ENCODE results near the gene AKT3. TPM values are rescaled to one million over a fixed set of nuclear protein-coding genes. Genes with fewer than 3 reads are reported as not detected.
A peak's percentile ranks its signal among the peaks of the same experiment; 100 is the strongest.

Gene AKT3
- total RNA-seq, 1 experiment from 2014 or later, result 40.4 TPM

- no peaks in the 10 kb centered on the region for H3K27me3 ChIP-seq
- DNase-seq, result no peak
- no peak overlapping the region for H3K4me3 ChIP-seq
- no peaks in the 10 kb centered on the region for H3K36me3 ChIP-seq
- no peaks in the 10 kb centered on the region for H3K9me3 ChIP-seq (replicated peaks)
- no peaks in the 10 kb centered on the region for H3K4me1 ChIP-seq
- no peak overlapping the region for H3K27ac ChIP-seq
These were observed 321.5 kb downstream of the AKT3 start for GRCh38 chr1:243528459-243529121.

GRCh38 chr1:243526180-243526579 lies 323.9 kb downstream of the AKT3 start:
- H3K9me3 ChIP-seq (replicated peaks), result no peaks in the 10 kb centered on the region
- DNase-seq, result no peak
- H3K36me3 ChIP-seq, result no peaks in the 10 kb centered on the region
- no peak overlapping the region for H3K4me3 ChIP-seq
- H3K27ac ChIP-seq, result no peak overlapping the region
- H3K4me1 ChIP-seq, result peaks cover 2% of the 10 kb centered on the region
- H3K27me3 ChIP-seq, result no peaks in the 10 kb centered on the region

- Histone ChIP-seq H3K27ac (no peak overlapping the region), H3K36me3 (no peaks in the 10 kb centered on the region), H3K4me3 (no peak overlapping the region), H3K9me3 (replicated peaks) (no peaks in the 10 kb centered on the region), H3K4me1 (peaks cover 11% of the 10 kb centered on the region), H3K27me3 (no peaks in the 10 kb centered on the region)
- DNase-seq, result no peak
These were observed 325.0 kb downstream of the AKT3 start for GRCh38 chr1:243525085-243525487.

GRCh38 chr1:243523766-243524165 lies 326.3 kb downstream of the AKT3 start:
- H3K4me1 ChIP-seq, result peaks cover 15% of the 10 kb centered on the region
- DNase-seq, result no peak
- no peak overlapping the region for H3K27ac ChIP-seq

GRCh38 chr1:243520831-243521230 lies 329.2 kb downstream of the AKT3 start:
- Histone ChIP-seq H3K27ac (no peak overlapping the region), H3K27me3 (no peaks in the 10 kb centered on the region), H3K4me1 (peaks cover 15% of the 10 kb centered on the region), H3K36me3 (no peaks in the 10 kb centered on the region; the same call in 1 of the 2 replicates), H3K9me3 (replicated peaks) (no peaks in the 10 kb centered on the region), H3K4me3 (no peak overlapping the region)
- peak in 1 of 2 experiments; percentile 25 for DNase-seq

More at GRCh38 chr1:243523766-243524165, 326.3 kb downstream of the AKT3 start:
- Histone ChIP-seq H3K9me3 (replicated peaks) (no peaks in the 10 kb centered on the region), H3K4me3 (no peak overlapping the region), H3K27me3 (no peaks in the 10 kb centered on the region), H3K36me3 (no peaks in the 10 kb centered on the region)

GRCh38 chr1:243514927-243515326 lies 335.1 kb downstream of the AKT3 start:
- Histone ChIP-seq H3K4me1 (peaks cover 14% of the 10 kb centered on the region), H3K4me3 (no peak overlapping the region), H3K9me3 (replicated peaks) (no peaks in the 10 kb centered on the region), H3K36me3 (peaks cover 9% of the 10 kb centered on the region), H3K27ac (no peak overlapping the region), H3K27me3 (no peaks in the 10 kb centered on the region)
- no peak for DNase-seq

- H3K36me3 ChIP-seq, result peaks cover 9% of the 10 kb centered on the region
- peaks cover 11% of the 10 kb centered on the region for H3K4me1 ChIP-seq
- no peaks in the 10 kb centered on the region for H3K9me3 ChIP-seq (replicated peaks)
- no peak overlapping the region for H3K27ac ChIP-seq
- H3K27me3 ChIP-seq, result no peaks in the 10 kb centered on the region
- peak; percentile 31 to 62 for DNase-seq
- no peak overlapping the region for H3K4me3 ChIP-seq
These were observed 336.1 kb downstream of the AKT3 start for GRCh38 chr1:243513726-243514491.

GRCh38 chr1:243510928-243511327 lies 339.1 kb downstream of the AKT3 start:
- no peak for DNase-seq
- H3K36me3 ChIP-seq, result peaks cover 9% of the 10 kb centered on the region
- H3K4me1 ChIP-seq, result peaks cover 11% of the 10 kb centered on the region
- no peaks in the 10 kb centered on the region for H3K27me3 ChIP-seq
- H3K27ac ChIP-seq, result no peak overlapping the region
- no peak overlapping the region for H3K4me3 ChIP-seq
- H3K9me3 ChIP-seq (replicated peaks), result no peaks in the 10 kb centered on the region

GRCh38 chr1:243508943-243509342 lies 341.1 kb downstream of the AKT3 start:
- Histone ChIP-seq H3K9me3 (replicated peaks) (no peaks in the 10 kb centered on the region), H3K4me3 (no peak overlapping the region), H3K27ac (no peak overlapping the region), H3K36me3 (peaks cover 9% of the 10 kb centered on the region), H3K27me3 (no peaks in the 10 kb centered on the region), H3K4me1 (peaks cover 6% of the 10 kb centered on the region)
- no peak for DNase-seq

GRCh38 chr1:243508303-243508713 lies 341.7 kb downstream of the AKT3 start:
- H3K4me3 ChIP-seq, result no peak overlapping the region
- no peak overlapping the region for H3K27ac ChIP-seq
- H3K27me3 ChIP-seq, result no peaks in the 10 kb centered on the region
- no peak for DNase-seq
- H3K9me3 ChIP-seq (replicated peaks), result no peaks in the 10 kb centered on the region
- peaks cover under 1% of the 10 kb centered on the region for H3K4me1 ChIP-seq
- peaks cover 9% of the 10 kb centered on the region for H3K36me3 ChIP-seq

GRCh38 chr1:243507672-243508302 lies 342.3 kb downstream of the AKT3 start:
- no peak overlapping the region for H3K27ac ChIP-seq

GRCh38 chr1:243507001-243507671 lies 342.9 kb downstream of the AKT3 start:
- Histone ChIP-seq H3K36me3 (peaks cover 9% of the 10 kb centered on the region), H3K4me3 (no peak overlapping the region), H3K9me3 (replicated peaks) (no peaks in the 10 kb centered on the region), H3K27ac (no peak overlapping the region), H3K4me1 (no peaks in the 10 kb centered on the region; the same call in 1 of the 2 replicates), H3K27me3 (no peaks in the 10 kb centered on the region)
- DNase-seq, result no peak

More at GRCh38 chr1:243507672-243508302, 342.3 kb downstream of the AKT3 start:
- no peaks in the 10 kb centered on the region for H3K27me3 ChIP-seq
- DNase-seq, result no peak
- H3K9me3 ChIP-seq (replicated peaks), result no peaks in the 10 kb centered on the region
- H3K36me3 ChIP-seq, result peaks cover 9% of the 10 kb centered on the region
- no peaks in the 10 kb centered on the region; the same call in 1 of the 2 replicates for H3K4me1 ChIP-seq
- no peak overlapping the region for H3K4me3 ChIP-seq

GRCh38 chr1:243505986-243506689 lies 343.9 kb downstream of the AKT3 start:
- Histone ChIP-seq H3K4me1 (no peaks in the 10 kb centered on the region; the same call in 1 of the 2 replicates), H3K27ac (no peak overlapping the region), H3K36me3 (peaks cover 3% of the 10 kb centered on the region), H3K27me3 (no peaks in the 10 kb centered on the region), H3K9me3 (replicated peaks) (no peaks in the 10 kb centered on the region), H3K4me3 (no peak overlapping the region)
- DNase-seq, result no peak

- no peak for DNase-seq
- no peaks in the 10 kb centered on the region for H3K36me3 ChIP-seq
- H3K4me1 ChIP-seq, result no peaks in the 10 kb centered on the region; the same call in 1 of the 2 replicates
- no peaks in the 10 kb centered on the region for H3K9me3 ChIP-seq (replicated peaks)
- no peak overlapping the region for H3K27ac ChIP-seq
- H3K4me3 ChIP-seq, result no peak overlapping the region
- no peaks in the 10 kb centered on the region for H3K27me3 ChIP-seq
These were observed 346.9 kb downstream of the AKT3 start for GRCh38 chr1:243503155-243503554.
